Loucy (cell line): ENCODE results near the gene PARP8.
"Not testable (repeated sequence)": the region's sequence is repeated elsewhere in the genome, so short reads cannot be mapped to it uniquely, and the experiment has no call there.

ENCODE experiments used
- H2AFZ ChIP-seq: fragments of 200-600 bp; sonication (generic); 2 replicates; pipeline ENCODE4 v1.6.0; 2016; ENCODE audit warnings: antibody characterized with exemption, mild to moderate bottlenecking, low read length, moderate library complexity
- H3F3A ChIP-seq: fragments of 200-600 bp; 2 replicates; pipeline ENCODE4 v1.6.0; 2016; ENCODE audit warnings: antibody characterized with exemption, low read depth, mild to moderate bottlenecking
- H3K27me3 ChIP-seq: fragments of 200-600 bp; sonication (generic); 2 replicates; pipeline ENCODE4 v1.6.1; 2014; ENCODE audit warnings: low read length, mild to moderate bottlenecking; ENCODE audit not compliant: insufficient read depth, poor library complexity, severe bottlenecking
- H3K36me3 ChIP-seq: fragments of 200-600 bp; sonication (generic); 2 replicates; pipeline ENCODE4 v1.6.1; 2016; ENCODE audit warnings: low read length; ENCODE audit not compliant: insufficient read depth
- H3K4me1 ChIP-seq: fragments of 200-600 bp; sonication (generic); 2 replicates; pipeline ENCODE4 v1.5.1; 2014; ENCODE audit warnings: low read length, mild to moderate bottlenecking; ENCODE audit not compliant: insufficient read depth, poor library complexity, severe bottlenecking
- H3K4me2 ChIP-seq: fragments of 200-600 bp; sonication (generic); 2 replicates; pipeline ENCODE4 v1.6.0; 2014; ENCODE audit warnings: antibody characterized with exemption, low read length, low read depth, mild to moderate bottlenecking; ENCODE audit not compliant: poor library complexity, severe bottlenecking
- H3K4me3 ChIP-seq: fragments of 200-600 bp; sonication (generic); 2 replicates; pipeline ENCODE4 v1.5.1; 2014; ENCODE audit warnings: low read length, mild to moderate bottlenecking, mixed read lengths; ENCODE audit not compliant: poor library complexity, severe bottlenecking
- H3K79me2 ChIP-seq: fragments of 200-600 bp; sonication (generic); 2 replicates; pipeline ENCODE4 v1.6.1; 2014; ENCODE audit warnings: low read length; ENCODE audit not compliant: insufficient read depth
- H3K9ac ChIP-seq: fragments of 200-600 bp; sonication (generic); 2 replicates; pipeline ENCODE4 v1.6.0; 2014; ENCODE audit warnings: mild to moderate bottlenecking, low read depth, low read length, moderate library complexity; ENCODE audit not compliant: poor library complexity, severe bottlenecking
- H3K9me2 ChIP-seq: fragments of 200-600 bp; sonication (generic); replicated peaks from 2 replicates; pipeline ENCODE4 v1.6.1; 2016; ENCODE audit warnings: low read depth, low read length, mixed read lengths
- H3K9me3 ChIP-seq: fragments of 200-600 bp; sonication (generic); 2 replicates; pipeline ENCODE4 v1.6.1; 2014; ENCODE audit warnings: mild to moderate bottlenecking, antibody characterized with exemption, low read length, low read depth; ENCODE audit not compliant: insufficient read depth
- H4K20me1 ChIP-seq: fragments of 200-600 bp; sonication (generic); 2 replicates; pipeline ENCODE4 v1.6.0; 2014; ENCODE audit warnings: antibody characterized with exemption, low read length, mild to moderate bottlenecking; ENCODE audit not compliant: insufficient read depth, poor library complexity, severe bottlenecking
- CTCF ChIP-seq: fragments of 200-600 bp; sonication (generic); conservative IDR thresholded peaks from 2 replicates; pipeline ENCODE4 v1.5.1; 2014; ENCODE audit warnings: mild to moderate bottlenecking, antibody characterized with exemption, low read length
- EZH2phosphoT487 ChIP-seq: fragments of 200-600 bp; IDR thresholded peaks from 2 replicates; pipeline ENCODE4 v1.6.1; 2018; ENCODE audit warnings: antibody characterized with exemption, mild to moderate bottlenecking, moderate library complexity, borderline replicate concordance

Gene PARP8

GRCh38 chr5:50667023-50667652 is 701 bp downstream of the PARP8 start:
- peaks cover 6% of the 10 kb centered on the region for H4K20me1 ChIP-seq
- H3K79me2 ChIP-seq = peaks cover 49% of the 10 kb centered on the region
- peak overlapping the region; percentile 94 for H3K9ac ChIP-seq
- H3K4me1 ChIP-seq = peaks cover 17% of the 10 kb centered on the region
- no peaks in the 10 kb centered on the region for H3K9me3 ChIP-seq
- H3K9me2 ChIP-seq = no peaks in the 10 kb centered on the region
- H3F3A ChIP-seq = no peaks in the 10 kb centered on the region
- H3K4me3 ChIP-seq = peak overlapping the region; percentile 86
- H3K27me3 ChIP-seq = no peaks in the 10 kb centered on the region
- H3K4me2 ChIP-seq = peak overlapping the region; percentile 80
- H2AFZ ChIP-seq = no peak overlapping the region
- H3K36me3 ChIP-seq = no peaks in the 10 kb centered on the region
- TF ChIP-seq CTCF = no peak
- no peak for TF ChIP-seq EZH2phosphoT487

- no peaks in the 10 kb centered on the region for H3K9me2 ChIP-seq
- TF ChIP-seq EZH2phosphoT487 (no peak), CTCF (no peak)
- no peaks in the 10 kb centered on the region for H3K27me3 ChIP-seq
- peak overlapping the region; percentile 94 for H3K9ac ChIP-seq
- H3K4me1 ChIP-seq = peaks cover 17% of the 10 kb centered on the region
- H3K36me3 ChIP-seq = no peaks in the 10 kb centered on the region
- peak overlapping the region; percentile 86 for H3K4me3 ChIP-seq
- H3F3A ChIP-seq = no peaks in the 10 kb centered on the region
- peak overlapping the region; percentile 80 for H3K4me2 ChIP-seq
- H3K79me2 ChIP-seq = peaks cover 56% of the 10 kb centered on the region
- H3K9me3 ChIP-seq = no peaks in the 10 kb centered on the region
- peaks cover 6% of the 10 kb centered on the region for H4K20me1 ChIP-seq
- H2AFZ ChIP-seq = peak overlapping the region; percentile 65; the same call in 1 of the 2 replicates
Measured at GRCh38 chr5:50667653-50668595, 1.5 kb downstream of the PARP8 start.

DNA sequence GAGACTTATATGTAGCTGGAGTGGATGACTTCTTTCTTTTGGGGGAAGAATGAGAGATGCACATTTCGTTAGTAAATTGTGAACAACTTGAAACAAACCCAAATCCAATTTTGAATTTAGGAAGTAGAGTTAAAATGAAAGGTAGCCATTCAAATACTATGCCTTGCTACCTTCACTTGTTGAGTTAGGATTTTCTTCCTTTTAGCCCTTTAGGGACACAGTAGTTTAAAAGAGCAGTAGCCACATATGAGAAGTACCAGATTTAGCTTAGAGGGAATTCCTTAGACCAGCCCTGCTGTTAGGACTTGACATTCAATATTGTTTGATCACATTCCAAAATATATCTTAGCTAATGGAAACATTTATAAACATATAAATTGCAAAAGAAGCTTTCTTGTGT is 2.2 kb downstream of the PARP8 start:
- Histone ChIP-seq H3K79me2 (peaks cover 61% of the 10 kb centered on the region), H3K9ac (peak overlapping the region; percentile 94), H3K4me2 (peak overlapping the region; percentile 80), H3K4me1 (peaks cover 20% of the 10 kb centered on the region), H3K4me3 (peak overlapping the region; percentile 86)
- H2AFZ ChIP-seq, H4K20me1 ChIP-seq, H3K36me3 ChIP-seq, H3K9me2 ChIP-seq, H3K9me3 ChIP-seq, H3F3A ChIP-seq, H3K27me3 ChIP-seq: not testable (repeated sequence)
